GM04504 (cell line): ENCODE data around the gene WFDC10B.
"Not testable (repeated sequence)": the region's sequence is repeated elsewhere in the genome, so short reads cannot be mapped to it uniquely, and the experiment has no call there.

Experiments
- DNase-seq: peaks from one replicate; pipeline ENCODE4 v3.0.0-alpha.2; 2012; ENCODE audit warnings: low read depth

Gene WFDC10B

GRCh38 chr20:45647441-45648050 is 57.3 kb downstream of the WFDC10B start:
- no peak for DNase-seq

GRCh38 chr20:45646875-45647274 is 57.9 kb downstream of the WFDC10B start:
- DNase-seq, result no peak

- not testable (repeated sequence) for DNase-seq
Measured at GRCh38 chr20:45645869-45646268, 59.0 kb downstream of the WFDC10B start.

GRCh38 chr20:45641076-45641475 is 63.7 kb downstream of the WFDC10B start:
- not testable (repeated sequence) for DNase-seq

- no peak for DNase-seq
Measured at GRCh38 chr20:45639687-45640086, 65.1 kb downstream of the WFDC10B start.

- DNase-seq, result no peak
Measured at GRCh38 chr20:45636513-45636912, 68.3 kb downstream of the WFDC10B start.
